K562 (cell line): ENCODE data around the gene GOLPH3. TPM values are rescaled to one million over a fixed set of nuclear protein-coding genes. Genes with fewer than 3 reads are reported as not detected.

Source experiments
- ATAC-seq: fragments of 200-7000 bp; cut with Tn5 transposase; 3 replicates; pipeline ENCODE4 v1.9.1; 2020; ENCODE audit warnings: moderate library complexity
- BruUV-seq: library from RNA; stranded (reverse); fragments of 400-500 nt; replicated peaks from 2 replicates; lab custom pipeline; 2021; lab: Mats Ljungman, UMichigan
- CTCF ChIA-PET: fragments of 300-600 bp; formaldehyde crosslinking; extraction: SDS; loops from one replicate; lab custom pipeline; 2021; ENCODE audit warnings: low intra/inter-chr PET ratio; lab: Yijun Ruan, JAX
- POLR2A ChIA-PET: fragments of 300-600, 350-650 bp; sonication (Branson Sonifier 250); formaldehyde crosslinking; extraction: SDS; loops from one replicate; lab custom pipeline; 2021; ENCODE audit warnings: antibody characterized with exemption, inconsistent platforms; lab: Yijun Ruan, JAX
- DNase-seq, 4 experiments: peaks; one replicate each; pipeline versions ENCODE4 v3.0.0 to v3.0.0-alpha.2; 2011 to 2018; ENCODE audit warnings: low spot score in 3 of 4, mixed read lengths in 3 of 4; ENCODE audit errors: extremely low read depth in 1 of 4
- FAIRE-seq: peaks from 2 replicates; lab custom pipeline; 2011; peaks lifted over from hg19 to GRCh38; lab: Jason Lieb, UNC
- H2AFZ ChIP-seq: 2 replicates; pipeline ENCODE4 v1.6.0; 2011; ENCODE audit warnings: low read depth, low read length, control low read depth, inconsistent platforms
- H3K27ac ChIP-seq: fragments of 200-600 bp; 3 replicates; pipeline ENCODE4 v1.8.0; 2011; ENCODE audit warnings: low read depth, mild to moderate bottlenecking, control low read depth, inconsistent platforms, low read length, moderate library complexity, mixed read lengths; ENCODE audit errors: extremely low read depth
- H3K27me3 ChIP-seq, 2 experiments: fragments of 300-600 bp in 1 of 2; 2 replicates in 1 of 2; 3 replicates in 1 of 2; pipeline versions ENCODE4 v1.6.0 to v1.8.0; 2011; ENCODE audit warnings: inconsistent platforms in 2 of 2, low read length in 2 of 2, mild to moderate bottlenecking in 1 of 2, mixed read lengths in 1 of 2, moderate library complexity in 1 of 2; ENCODE audit not compliant: control insufficient read depth in 2 of 2, insufficient read depth in 2 of 2
- H3K36me3 ChIP-seq: fragments of 300-600 bp; 3 replicates; pipeline ENCODE4 v1.8.0; 2011; ENCODE audit warnings: mild to moderate bottlenecking, low read length, inconsistent platforms; ENCODE audit not compliant: control insufficient read depth, insufficient read depth
- H3K4me1 ChIP-seq, 2 experiments: fragments of 200-600 bp in 1 of 2; replicated peaks in 1 of 2; 2 replicates in 1 of 2; 3 replicates in 1 of 2; pipeline versions ENCODE4 v1.5.1 to v1.8.0; 2011; ENCODE audit warnings: inconsistent platforms in 2 of 2, low read length in 2 of 2, mild to moderate bottlenecking in 1 of 2, mixed read lengths in 1 of 2, moderate library complexity in 1 of 2; ENCODE audit not compliant: control insufficient read depth in 2 of 2, insufficient read depth in 2 of 2
- H3K4me2 ChIP-seq: 2 replicates; pipeline ENCODE4 v1.6.1; 2011; ENCODE audit warnings: low read length, control low read depth, inconsistent platforms, mixed read lengths; ENCODE audit not compliant: insufficient read depth
- H3K4me3 ChIP-seq: fragments of 200-600 bp; sonication (generic), shearing (Covaris generic); 2 replicates; pipeline ENCODE4 v1.5.1; 2016; ENCODE audit warnings: control low read depth, inconsistent platforms
- H3K79me2 ChIP-seq: fragments of 200-600 bp; 3 replicates; pipeline ENCODE4 v1.8.0; 2011; ENCODE audit warnings: low read length, inconsistent platforms; ENCODE audit not compliant: control insufficient read depth, insufficient read depth
- H3K9ac ChIP-seq, 2 experiments: 2 replicates each; pipeline versions ENCODE4 v1.6.0 to v1.6.1; 2011; ENCODE audit warnings: low read depth in 2 of 2, low read length in 2 of 2, control low read depth in 1 of 2, inconsistent platforms in 1 of 2, mild to moderate bottlenecking in 1 of 2, mixed read lengths in 1 of 2; ENCODE audit not compliant: insufficient read depth in 1 of 2
- H3K9me1 ChIP-seq: one replicate; pipeline ENCODE4 v1.6.0; 2011; ENCODE audit warnings: inconsistent platforms, mild to moderate bottlenecking, low read length, moderate library complexity; ENCODE audit not compliant: control insufficient read depth, insufficient read depth
- H3K9me3 ChIP-seq: replicated peaks from 2 replicates; pipeline ENCODE4 v1.5.1; 2011; ENCODE audit warnings: low read depth, low read length, inconsistent platforms; ENCODE audit not compliant: control insufficient read depth, insufficient read depth
- H4K20me1 ChIP-seq: replicated peaks from 2 replicates; pipeline ENCODE4 v1.6.1; 2011; ENCODE audit warnings: low read length, inconsistent platforms, mixed read lengths; ENCODE audit not compliant: control insufficient read depth, insufficient read depth
- EHMT2 ChIP-seq: fragments of 450-650 bp; IDR thresholded peaks from 2 replicates; pipeline ENCODE4 v1.6.1; 2018; ENCODE audit warnings: antibody characterized with exemption
- FUS ChIP-seq: fragments of 200-400 bp; formaldehyde crosslinking; optimal IDR thresholded peaks from 2 replicates; pipeline ENCODE3; 2017; ENCODE audit warnings: low read depth, low read length
- TEAD2 ChIP-seq: fragments of 450-650 bp; IDR thresholded peaks from 2 replicates; pipeline ENCODE4 v1.6.1; 2016; ENCODE audit warnings: missing genetic modification characterization, control low read depth, missing compliant biosample characterization
- ZBTB34 ChIP-seq: fragments of 250-450 bp; sonication (Bioruptor Pico); IDR thresholded peaks from 2 replicates; pipeline ENCODE4 v1.8.0; 2021; ENCODE audit warnings: mild to moderate bottlenecking, moderate library complexity
- ZNF3 ChIP-seq: fragments of 250-450 bp; sonication (Bioruptor Pico); IDR thresholded peaks from 2 replicates; pipeline ENCODE4 v1.5.0; 2021; ENCODE audit warnings: mild to moderate bottlenecking, moderate library complexity
- ZNF324 ChIP-seq: fragments of 250-450 bp; sonication (Bioruptor Pico); IDR thresholded peaks from 2 replicates; pipeline ENCODE4 v1.4.0; 2020; ENCODE audit warnings: mild to moderate bottlenecking
- WGBS: fragments of 100-300 bp; shearing (Covaris generic); methylation state at CpG from one replicate; pipeline ENCODE4 v1.1.6; 2016; ENCODE audit warnings: low coverage, mixed read lengths; ENCODE audit not compliant: insufficient coverage; ENCODE audit errors: missing lambda C conversion rate; 5-methylcytosine and 5-hydroxymethylcytosine counted together
- in situ Hi-C: fragments of 300-500 bp; cut with MboI; formaldehyde crosslinking; loops from 4 replicates; pipeline ENCODE4 v1.15.0; 2018; ENCODE audit warnings: inconsistent platforms, mixed read lengths
- intact Hi-C: fragments of 100-400 bp; cut with micrococcal nuclease; formaldehyde crosslinking; loops from 2 replicates; pipeline ENCODE4 v1.14.2; 2022
- polyA plus RNA-seq, 8 experiments: library from polyadenylated mRNA; depleted of rRNA in 4 of 8; stranded (reverse) in 5 of 8; unstranded in 3 of 8; fragments of >200 nt; fragmentation: Nextera tagmentation in 2 of 8; fragmentation: Illumina TruSeq in 1 of 8; extraction: Ambion mirVana in 2 of 8; extraction: Trizol in 1 of 8; gene quantifications; 2 replicates each; pipeline versions ENCODE4 v1.2.1 to v1.2.3, GENCODE V29; 2011 to 2014; ENCODE audit warnings: inconsistent platforms in 1 of 8, missing spikeins in 1 of 8
- total RNA-seq, 7 experiments: library from RNA; depleted of rRNA in 6 of 7; stranded (reverse); fragments of >200 nt in 6 of 7; fragmentation: Illumina TruSeq in 2 of 7; extraction: Trizol in 2 of 7; gene quantifications; 2 replicates each; pipeline versions ENCODE4 v1.2.1 to v1.2.3, GENCODE V29; 2011 to 2021; ENCODE audit warnings: low replicate concordance in 1 of 7
- TF ChIP-seq, protein P1 (sequence below): fragments of 450-650 bp; IDR thresholded peaks from 2 replicates; pipeline ENCODE4 v1.7.0; 2016; ENCODE audit warnings: borderline replicate concordance

GOLPH3 gene
- total and polyA plus RNA-seq, 9 of the 15 experiments (the other 6 are each of a cell fraction or from before 2014, with no cell fraction given), result 18.8 to 94.6 (median 55.1) TPM

DNA sequence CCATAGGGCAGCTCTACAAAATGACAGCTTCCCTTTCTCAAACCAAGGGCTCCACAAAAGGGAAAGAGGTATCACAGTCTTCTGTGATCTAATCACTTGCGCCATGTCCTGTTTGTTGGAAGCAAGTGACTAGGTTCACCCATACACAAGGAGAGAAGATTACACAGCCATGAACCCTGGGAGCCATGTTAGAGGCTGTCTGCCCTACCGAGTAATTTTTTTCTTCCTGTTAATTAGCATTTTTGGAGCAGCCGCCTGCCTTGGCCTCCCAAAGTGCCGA lies 33.2 kb upstream of the GOLPH3 start:
- Histone ChIP-seq H2AFZ (peak overlapping the region; percentile 69), H3K9me1 (no peaks in the 10 kb centered on the region), H3K9ac (no peak overlapping the region; a peak in 1 of 4 replicates), H4K20me1 (no peaks in the 10 kb centered on the region), H3K9me3 (no peaks in the 10 kb centered on the region), H3K4me1 (peaks cover 0 to 9% of the 10 kb centered on the region in 2 experiments; a peak in 3 of 5 replicates), H3K4me3 (no peak overlapping the region), H3K36me3 (no peaks in the 10 kb centered on the region), H3K79me2 (no peaks in the 10 kb centered on the region), H3K27me3 (peaks cover 0 to 6% of the 10 kb centered on the region in 2 experiments; a peak in 1 of 5 replicates), H3K27ac (no peak overlapping the region)
- 58% methylated on average over 4 of the region's 4 CpGs for WGBS
- DNase-seq (no peak), FAIRE-seq (no peak), ATAC-seq (peak; percentile 17)
- CTCF ChIA-PET, result no interaction called here
- intact Hi-C loops (no loop called here), in situ Hi-C loops (no loop called here)
- BruUV-seq, result no TSS peak
- TF ChIP-seq ZNF3 (CRISPR knock-in tag) (no peak), ZBTB34 (no peak), TEAD2 (tag) (no peak), ZNF324 (CRISPR knock-in tag) (no peak), FUS (no peak), EHMT2 (no peak)
- TF ChIP-seq, protein P1, sequence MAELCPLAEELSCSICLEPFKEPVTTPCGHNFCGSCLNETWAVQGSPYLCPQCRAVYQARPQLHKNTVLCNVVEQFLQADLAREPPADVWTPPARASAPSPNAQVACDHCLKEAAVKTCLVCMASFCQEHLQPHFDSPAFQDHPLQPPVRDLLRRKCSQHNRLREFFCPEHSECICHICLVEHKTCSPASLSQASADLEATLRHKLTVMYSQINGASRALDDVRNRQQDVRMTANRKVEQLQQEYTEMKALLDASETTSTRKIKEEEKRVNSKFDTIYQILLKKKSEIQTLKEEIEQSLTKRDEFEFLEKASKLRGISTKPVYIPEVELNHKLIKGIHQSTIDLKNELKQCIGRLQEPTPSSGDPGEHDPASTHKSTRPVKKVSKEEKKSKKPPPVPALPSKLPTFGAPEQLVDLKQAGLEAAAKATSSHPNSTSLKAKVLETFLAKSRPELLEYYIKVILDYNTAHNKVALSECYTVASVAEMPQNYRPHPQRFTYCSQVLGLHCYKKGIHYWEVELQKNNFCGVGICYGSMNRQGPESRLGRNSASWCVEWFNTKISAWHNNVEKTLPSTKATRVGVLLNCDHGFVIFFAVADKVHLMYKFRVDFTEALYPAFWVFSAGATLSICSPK, result no peak
- TF ChIP-seq, all 486 proteins: peak for 0
- POLR2A ChIA-PET, result interaction anchor here (0.7 to 1.1 kb wide), 4 partner anchors 9 to 33 kb away, joined by 3 to 5 read pairs (median 3); partner anchors contain the start of gene GOLPH3
- no peak overlapping the region for H3K4me2 ChIP-seq
